ENCODE results near the gene CAT. TPM values are rescaled to one million over a fixed set of nuclear protein-coding genes. Genes with fewer than 3 reads are reported as not detected.

Gene CAT
- total and polyA plus RNA-seq, 8 donors, result 24.9 to 122 (median 74.7) TPM

DNA sequence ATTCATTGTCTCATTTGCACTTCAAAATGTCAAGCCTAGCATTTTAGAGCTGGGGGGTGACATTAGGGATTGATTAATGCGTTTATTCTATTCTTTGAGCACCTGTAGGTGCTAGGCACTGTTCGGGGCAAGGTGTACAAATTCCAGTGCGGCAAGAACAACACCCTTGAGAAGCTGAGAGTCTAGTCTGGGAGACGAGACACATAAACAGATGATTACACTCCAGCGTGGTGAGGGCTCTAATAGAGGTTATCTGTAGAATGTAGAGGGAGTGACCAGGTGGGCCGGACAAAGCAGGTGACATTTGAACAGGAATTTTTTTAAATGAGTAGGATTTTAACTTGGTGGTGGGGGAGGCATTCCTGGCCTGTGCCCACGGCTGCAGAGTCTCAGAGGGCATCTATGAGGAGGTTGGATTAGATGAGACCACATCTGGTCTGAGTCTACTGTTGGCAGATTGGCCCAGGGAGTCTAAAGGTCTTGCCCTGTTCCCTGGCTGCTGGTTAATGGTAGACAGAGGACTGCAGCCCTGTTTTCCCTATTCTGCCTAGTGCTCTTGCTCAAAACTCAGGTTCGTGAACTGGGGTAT lies 970 bp downstream of the CAT start:
- H3K36me3 ChIP-seq, result no peaks in the 10 kb centered on the region
- H3K4me3 ChIP-seq, result peak overlapping the region; percentile 82 to 90 (median 84)
- WGBS, 5 donors, result 15 to 25% (median 19%) methylated on average over 8 of the region's 8 CpGs
- intact Hi-C loops (cut with DNase I; ENCODE audit: low total_unique reads), result loop anchor here (10.0 kb wide), 1 partner anchor 665 kb away; the partner anchor contains the start of gene FBXO3
- no peaks in the 10 kb centered on the region for H3K9me3 ChIP-seq
- H3K27me3 ChIP-seq, result no peaks in the 10 kb centered on the region
- DNase-seq, result peak in 1 of 2 donors; percentile 28
- TF ChIP-seq POLR2A (IDR thresholded peaks at IDR 0.05) (no peak), POLR2AphosphoS5 (IDR thresholded peaks at IDR 0.05) (no peak), EP300 (IDR thresholded peaks at IDR 0.05) (no peak)
- TF ChIP-seq, protein P1, sequence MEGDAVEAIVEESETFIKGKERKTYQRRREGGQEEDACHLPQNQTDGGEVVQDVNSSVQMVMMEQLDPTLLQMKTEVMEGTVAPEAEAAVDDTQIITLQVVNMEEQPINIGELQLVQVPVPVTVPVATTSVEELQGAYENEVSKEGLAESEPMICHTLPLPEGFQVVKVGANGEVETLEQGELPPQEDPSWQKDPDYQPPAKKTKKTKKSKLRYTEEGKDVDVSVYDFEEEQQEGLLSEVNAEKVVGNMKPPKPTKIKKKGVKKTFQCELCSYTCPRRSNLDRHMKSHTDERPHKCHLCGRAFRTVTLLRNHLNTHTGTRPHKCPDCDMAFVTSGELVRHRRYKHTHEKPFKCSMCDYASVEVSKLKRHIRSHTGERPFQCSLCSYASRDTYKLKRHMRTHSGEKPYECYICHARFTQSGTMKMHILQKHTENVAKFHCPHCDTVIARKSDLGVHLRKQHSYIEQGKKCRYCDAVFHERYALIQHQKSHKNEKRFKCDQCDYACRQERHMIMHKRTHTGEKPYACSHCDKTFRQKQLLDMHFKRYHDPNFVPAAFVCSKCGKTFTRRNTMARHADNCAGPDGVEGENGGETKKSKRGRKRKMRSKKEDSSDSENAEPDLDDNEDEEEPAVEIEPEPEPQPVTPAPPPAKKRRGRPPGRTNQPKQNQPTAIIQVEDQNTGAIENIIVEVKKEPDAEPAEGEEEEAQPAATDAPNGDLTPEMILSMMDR (IDR thresholded peaks at IDR 0.05), result no peak
- H3K27ac ChIP-seq, result peak overlapping the region; percentile 89 to 97 (median 95)
- peaks cover 14 to 54% (median 40%) of the 10 kb centered on the region in 4 donors for H3K4me1 ChIP-seq

DNA sequence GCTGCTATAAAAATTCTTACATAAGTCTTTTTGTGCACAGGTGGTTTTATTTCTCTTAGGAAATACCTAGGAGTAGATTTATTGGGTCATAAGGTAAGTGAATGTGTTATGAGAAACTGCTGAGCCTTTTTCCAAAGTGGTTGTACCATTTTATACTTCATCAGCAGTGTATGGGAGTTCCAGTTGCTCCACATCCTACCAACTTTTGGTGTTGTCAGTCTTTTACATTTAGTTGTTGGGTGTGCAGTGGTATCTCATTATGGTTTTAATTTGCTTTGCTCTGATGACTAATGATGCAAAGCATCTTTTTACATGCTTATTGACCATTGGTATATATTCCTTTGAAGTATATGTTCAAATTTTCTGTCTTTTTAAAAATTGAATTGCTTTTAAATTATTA lies 3.1 kb downstream of the CAT start:
- intact Hi-C loops (cut with DNase I; ENCODE audit: low total_unique reads), result no loop called here

DNA sequence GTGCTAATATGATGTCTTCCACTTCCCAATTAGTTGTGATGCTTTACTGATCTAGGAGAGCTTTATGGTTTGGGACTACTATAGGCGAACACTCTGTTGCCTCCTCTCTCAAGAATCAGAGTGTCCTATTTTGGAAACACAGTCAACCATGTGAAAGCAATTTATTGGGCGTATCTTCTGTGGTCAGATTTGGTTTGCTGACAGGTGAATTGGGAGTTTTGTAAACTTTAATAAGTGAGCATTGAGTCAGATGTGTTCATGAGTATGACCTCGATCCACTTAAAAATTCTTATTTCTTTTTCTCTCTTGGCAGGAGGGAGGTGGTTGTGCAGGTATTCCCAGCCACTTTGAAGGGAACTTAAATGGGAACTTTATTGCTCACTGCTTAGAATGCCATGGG lies 4.4 kb downstream of the CAT start:
- no peaks in the 10 kb centered on the region for H3K27me3 ChIP-seq
- no peak for DNase-seq
- H3K4me1 ChIP-seq, result peaks cover 10 to 70% (median 51%) of the 10 kb centered on the region in 4 donors
- no peaks in the 10 kb centered on the region for H3K9me3 ChIP-seq
- no peaks in the 10 kb centered on the region for H3K36me3 ChIP-seq
- WGBS, 5 donors, result 88 to 93% (median 90%) methylated on average over 3 of the region's 3 CpGs
- TF ChIP-seq, protein P1 (IDR thresholded peaks at IDR 0.05), result no peak
- no peak for TF ChIP-seq EP300 (IDR thresholded peaks at IDR 0.05)
- no peak for TF ChIP-seq POLR2A (IDR thresholded peaks at IDR 0.05)
- TF ChIP-seq POLR2AphosphoS5 (IDR thresholded peaks at IDR 0.05), result no peak
- no peak overlapping the region for H3K4me3 ChIP-seq
- intact Hi-C loops (cut with DNase I; ENCODE audit: low total_unique reads), result no loop called here
- H3K27ac ChIP-seq, result no peak overlapping the region

More for the DNA sequence above, 3.1 kb downstream of the CAT start:
- DNase-seq, result no peak
- H3K4me3 ChIP-seq, result no peak overlapping the region
- TF ChIP-seq POLR2A (IDR thresholded peaks at IDR 0.05), result no peak
- no peak for TF ChIP-seq POLR2AphosphoS5 (IDR thresholded peaks at IDR 0.05)
- TF ChIP-seq, protein P1 (IDR thresholded peaks at IDR 0.05), result no peak
- no peak for TF ChIP-seq EP300 (IDR thresholded peaks at IDR 0.05)
- no peak overlapping the region for H3K27ac ChIP-seq
- H3K36me3 ChIP-seq, result no peaks in the 10 kb centered on the region
- H3K4me1 ChIP-seq, result peaks cover 14 to 67% (median 51%) of the 10 kb centered on the region in 4 donors
- no peaks in the 10 kb centered on the region for H3K27me3 ChIP-seq
- H3K9me3 ChIP-seq, result no peaks in the 10 kb centered on the region

DNA sequence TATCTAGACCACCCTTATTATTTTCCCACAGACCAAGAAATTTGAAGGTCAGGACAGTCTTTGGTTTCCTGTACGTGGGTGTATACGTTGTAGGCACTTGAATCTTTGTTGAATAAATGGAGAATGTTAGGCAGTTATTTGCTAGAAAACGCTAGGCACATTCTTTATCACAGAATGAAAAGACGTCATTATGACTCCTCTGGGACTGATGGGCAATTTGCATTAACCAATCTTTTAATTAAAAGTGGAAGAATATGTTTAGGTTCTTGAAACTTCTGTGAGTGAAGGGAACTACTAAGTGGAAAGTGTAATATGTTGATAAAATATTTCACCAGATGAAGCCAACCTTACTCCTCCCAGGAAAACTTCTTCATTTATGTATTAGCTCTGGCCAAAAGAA lies 5.7 kb downstream of the CAT start:
- no peak overlapping the region for H3K27ac ChIP-seq
- no peaks in the 10 kb centered on the region for H3K27me3 ChIP-seq
- H3K9me3 ChIP-seq, result no peaks in the 10 kb centered on the region
- peaks cover 0 to 10% (median 4%) of the 10 kb centered on the region in 4 donors for H3K36me3 ChIP-seq
- TF ChIP-seq, protein P1 (IDR thresholded peaks at IDR 0.05), result no peak
- no peak for TF ChIP-seq EP300 (IDR thresholded peaks at IDR 0.05)
- no peak for TF ChIP-seq POLR2AphosphoS5 (IDR thresholded peaks at IDR 0.05)
- no peak for TF ChIP-seq POLR2A (IDR thresholded peaks at IDR 0.05)
- 73 to 86% (median 75%) methylated on average over 4 of the region's 4 CpGs for WGBS, 5 donors
- no peak overlapping the region for H3K4me3 ChIP-seq
- peaks cover 7 to 72% (median 49%) of the 10 kb centered on the region in 4 donors for H3K4me1 ChIP-seq
- intact Hi-C loops (cut with DNase I; ENCODE audit: low total_unique reads), result no loop called here
- no peak for DNase-seq
